Iris pigment epithelial cell (primary cell): ENCODE measurements around the gene HEG1.

ENCODE experiments used
- DNase-seq: peaks from one replicate; pipeline ENCODE4 v3.0.0-alpha.2; 2011; ENCODE audit warnings: low read depth

HEG1 gene

GRCh38 chr3:125069452-125069851, 13.7 kb upstream of the HEG1 start:
- DNase-seq, result no peak

- DNase-seq, result no peak
Observed at GRCh38 chr3:125068265-125068664, 12.5 kb upstream of the HEG1 start.

DNA sequence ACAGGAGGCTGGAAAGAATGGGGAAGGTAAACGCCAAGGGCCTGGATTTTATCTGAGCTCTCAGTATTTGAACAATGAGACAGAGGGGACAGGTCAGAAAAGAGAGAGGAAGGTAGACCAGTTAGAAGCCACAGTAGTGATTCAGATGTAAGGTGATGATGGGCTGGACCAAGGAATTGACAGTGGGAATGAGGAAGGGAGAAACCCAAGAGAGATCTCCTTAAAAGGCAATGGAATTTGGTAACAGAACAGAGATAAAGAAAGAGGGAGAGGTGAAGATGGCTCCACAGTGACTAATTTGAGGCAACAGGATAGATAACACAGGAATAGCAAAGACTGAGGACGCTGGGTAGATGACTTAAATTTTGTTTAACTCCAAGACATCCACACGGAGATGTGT, 11.4 kb upstream of the HEG1 start:
- no peak for DNase-seq

DNA sequence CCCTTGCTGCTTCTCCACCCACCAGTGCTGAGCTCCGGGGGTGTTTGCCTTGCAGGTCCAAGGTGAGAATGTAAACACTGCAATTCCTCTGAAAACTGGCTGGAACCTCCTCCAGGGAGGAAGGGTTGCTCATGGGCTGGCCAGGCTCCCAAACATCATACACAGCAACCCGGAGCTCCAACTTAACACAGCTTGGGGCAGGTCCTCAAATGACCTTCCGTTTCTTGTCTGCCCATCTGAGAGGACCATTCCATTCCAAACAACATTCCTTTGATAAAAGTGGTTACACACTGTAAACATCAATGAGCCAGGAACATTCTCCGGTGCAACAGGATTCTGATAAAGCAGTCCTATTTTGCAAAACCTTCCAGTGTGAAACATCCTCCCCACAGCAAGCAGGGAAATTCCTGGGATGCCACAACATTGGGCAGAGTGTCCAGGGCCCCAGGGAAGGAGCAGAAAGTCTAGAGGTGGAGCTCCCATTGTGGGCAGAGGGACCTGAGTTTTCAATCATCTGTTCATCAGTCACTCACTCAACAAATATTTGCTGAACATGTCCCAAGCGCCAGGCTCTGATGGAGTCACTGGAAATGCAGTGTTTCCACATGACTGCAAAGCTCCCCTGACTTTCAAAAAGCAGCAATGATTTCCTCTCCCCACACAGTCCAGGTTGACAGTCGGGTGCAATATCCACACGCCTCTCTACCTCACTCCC, 7.3 kb upstream of the HEG1 start:
- DNase-seq, result peak; percentile 97

GRCh38 chr3:125061646-125062045, 5.8 kb upstream of the HEG1 start:
- no peak for DNase-seq

GRCh38 chr3:125061170-125061569, 5.4 kb upstream of the HEG1 start:
- peak; percentile 62 for DNase-seq

DNA sequence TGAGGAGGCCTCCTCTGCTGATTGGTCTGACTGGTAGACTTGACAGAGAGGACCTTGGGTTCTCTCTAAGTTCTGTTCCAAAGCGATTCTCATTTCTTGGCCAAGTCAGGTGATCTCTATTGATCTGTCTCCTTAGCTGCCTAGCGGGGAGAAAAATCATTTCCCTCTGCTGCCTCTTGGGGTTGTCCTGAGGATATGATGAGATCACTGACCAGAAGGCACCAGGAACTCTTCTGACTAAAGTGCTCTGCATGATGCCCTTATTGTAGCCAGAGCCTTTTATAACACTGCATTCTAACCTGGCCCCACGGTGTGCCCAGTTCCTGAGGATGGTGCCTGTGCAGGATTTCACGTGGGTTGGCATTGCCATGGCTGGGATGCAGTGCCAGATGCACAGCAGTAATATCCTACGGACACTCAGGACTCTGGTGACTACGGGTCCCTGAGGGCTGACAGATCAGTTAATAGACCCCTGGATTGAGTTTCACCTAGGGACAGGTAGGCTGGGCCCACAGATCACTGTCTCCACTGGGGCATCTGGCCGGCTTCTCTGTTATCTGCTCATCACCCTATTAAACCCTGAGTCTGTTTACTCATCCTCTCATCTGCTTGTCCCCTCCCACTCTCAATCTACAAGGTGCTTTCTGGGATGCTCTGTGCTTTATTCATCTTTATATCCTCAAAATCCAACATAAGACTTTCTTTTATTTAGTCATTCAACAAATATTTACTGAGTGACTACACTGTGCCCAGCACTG, 3.9 kb upstream of the HEG1 start:
- peak; percentile 60 for DNase-seq

GRCh38 chr3:125058959-125059358, 3.2 kb upstream of the HEG1 start:
- DNase-seq, result no peak

GRCh38 chr3:125058529-125058928, 2.7 kb upstream of the HEG1 start:
- DNase-seq, result no peak

GRCh38 chr3:125057186-125057850, 1.5 kb upstream of the HEG1 start:
- DNase-seq, result peak; percentile 91

GRCh38 chr3:125055331-125055912, 375 bp downstream of the HEG1 start:
- no peak for DNase-seq

DNA sequence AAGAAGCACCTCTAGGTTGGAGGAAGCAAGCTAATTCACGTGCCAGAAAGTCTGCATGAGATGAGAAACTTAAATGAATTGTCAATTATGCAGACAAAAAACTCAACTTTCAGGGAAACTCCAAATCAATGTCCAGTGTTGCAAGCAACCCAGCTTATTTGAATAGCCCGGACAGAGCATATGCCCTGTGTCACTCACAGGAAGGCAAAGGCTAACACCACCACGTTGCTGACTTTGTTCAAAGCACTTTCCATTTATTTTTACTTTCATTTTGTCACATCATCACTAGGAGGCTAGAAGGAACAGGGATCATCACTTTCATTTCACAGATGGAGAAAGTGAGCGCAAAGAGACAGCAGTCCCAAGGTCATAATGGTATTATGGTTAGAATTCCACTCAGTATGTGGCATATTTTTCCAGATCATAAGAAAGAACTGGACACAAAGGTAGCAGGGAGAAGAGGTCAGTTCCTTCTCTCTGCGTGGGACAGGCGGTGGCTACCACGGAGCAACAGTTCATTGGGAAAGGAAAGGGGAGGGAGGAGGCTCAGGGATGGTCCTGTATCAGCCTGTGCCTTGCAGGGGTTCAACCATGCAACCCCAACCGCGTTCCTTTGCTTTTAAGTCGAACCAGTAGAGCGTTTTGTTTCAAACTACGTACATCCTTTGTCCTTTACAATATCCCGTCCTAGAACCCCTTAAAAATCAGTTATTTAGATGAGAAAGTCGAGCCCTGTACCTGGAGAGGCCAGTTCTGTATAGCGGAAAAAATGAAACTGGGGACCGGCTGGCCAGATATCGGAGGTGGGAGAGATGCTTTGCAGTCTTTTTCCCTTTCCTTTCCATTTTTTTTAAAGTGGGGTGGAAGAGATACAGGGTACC, 1.1 kb downstream of the HEG1 start:
- DNase-seq, result peak; percentile 63

GRCh38 chr3:125054062-125054448, 1.7 kb downstream of the HEG1 start:
- no peak for DNase-seq

DNA sequence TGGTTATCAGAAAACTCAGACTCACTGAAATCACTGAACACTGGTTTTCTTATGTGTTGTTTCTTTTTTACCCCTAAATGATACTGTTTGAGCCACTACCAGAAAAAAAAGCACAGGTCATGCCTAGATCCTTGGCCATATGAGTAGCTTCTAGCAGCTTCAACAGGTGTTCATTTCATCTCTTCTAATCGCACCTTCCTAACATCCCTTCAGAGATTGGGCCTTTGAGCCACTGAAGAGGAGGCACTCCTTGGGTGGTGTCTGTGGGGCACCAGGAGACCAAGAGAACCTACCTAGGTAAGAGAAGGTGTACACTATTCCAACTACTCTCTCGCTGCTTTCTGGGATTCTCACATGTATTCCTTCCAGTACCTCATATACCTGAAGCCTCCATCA, 2.5 kb downstream of the HEG1 start:
- no peak for DNase-seq

- peak; percentile 87 for DNase-seq
Observed at GRCh38 chr3:125052624-125053303, 3.0 kb downstream of the HEG1 start.

- DNase-seq, result peak; percentile 77
Observed at GRCh38 chr3:125051715-125052581, 3.8 kb downstream of the HEG1 start.

DNA sequence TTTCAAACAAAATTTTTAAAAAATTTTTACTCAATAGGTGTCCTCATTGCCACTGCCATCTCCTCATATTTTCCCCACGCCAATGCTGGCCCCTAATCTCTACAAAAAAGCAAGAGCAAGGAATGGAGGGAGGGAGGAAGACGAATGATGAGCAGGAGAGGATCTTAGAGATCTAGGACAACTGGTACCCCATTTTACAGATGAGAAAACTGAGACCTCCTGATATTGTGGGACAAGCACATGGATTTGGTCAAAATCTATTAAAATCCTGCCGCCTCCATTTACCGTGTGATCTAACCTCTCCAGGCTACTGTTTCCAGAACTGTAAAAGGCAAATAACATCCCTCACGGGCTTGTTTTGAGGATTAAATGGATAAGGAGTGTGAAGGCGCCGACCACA, 4.6 kb downstream of the HEG1 start:
- DNase-seq, result no peak

DNA sequence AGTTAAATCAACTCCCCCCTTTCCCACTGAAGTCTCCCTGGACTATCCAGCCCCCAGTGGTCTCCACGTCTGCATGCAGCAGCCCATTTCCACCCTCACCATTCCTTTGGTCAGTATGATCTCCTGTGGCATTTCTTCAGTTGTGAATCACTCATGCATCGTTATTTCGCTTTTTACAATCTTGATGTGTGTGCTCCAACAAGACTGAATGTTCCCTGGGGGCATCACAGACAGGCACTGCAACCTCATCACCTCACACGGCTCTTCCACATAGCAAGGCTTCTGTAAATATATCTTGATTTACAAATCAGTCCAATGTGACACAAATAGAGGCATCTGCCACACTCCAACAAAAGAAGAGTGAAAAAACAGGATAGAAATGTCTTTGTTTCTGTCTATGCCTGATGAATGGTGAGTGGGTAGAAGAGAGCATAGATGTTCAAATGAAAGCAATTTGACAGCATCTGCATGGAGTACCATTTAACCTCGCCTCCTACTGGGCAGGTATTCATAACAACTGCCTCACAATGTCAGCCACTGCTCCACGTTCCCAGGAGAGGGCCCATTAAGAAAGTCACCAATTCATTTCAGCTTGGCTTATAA, 5.2 kb downstream of the HEG1 start:
- no peak for DNase-seq

DNA sequence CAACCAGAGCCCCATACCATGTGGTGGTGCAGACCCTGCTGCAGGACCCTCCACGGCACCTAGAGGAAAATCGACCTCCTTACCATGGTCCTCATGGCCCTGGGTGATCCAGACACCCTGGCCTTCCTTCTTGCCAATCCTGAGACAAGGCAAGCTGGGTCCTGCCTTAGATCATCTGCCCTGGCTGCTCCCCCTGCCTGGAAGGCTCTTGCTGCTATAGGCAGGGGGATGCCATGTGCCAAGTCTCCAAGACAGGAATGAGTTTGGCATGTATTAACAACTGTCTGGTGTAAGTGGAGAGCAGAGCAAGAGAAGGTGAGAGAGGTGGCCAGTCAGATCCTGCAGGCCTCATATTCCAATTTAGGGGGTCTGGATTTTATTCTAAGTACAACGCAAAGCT, 7.5 kb downstream of the HEG1 start:
- no peak for DNase-seq

- DNase-seq, result peak; percentile 88
Observed at GRCh38 chr3:125045965-125046364, 9.8 kb downstream of the HEG1 start.
